WTC11 (cell line): ENCODE results near the gene BRMS1L.

Experiments used
- CREB1 ChIP-seq: sonication (generic); formaldehyde crosslinking; IDR thresholded peaks from 2 replicates; pipeline ENCODE4 v1.8.0; 2023; ENCODE audit warnings: mild to moderate bottlenecking, missing genetic modification reagents
- GABPB1 ChIP-seq: sonication (generic); formaldehyde crosslinking; IDR thresholded peaks from 2 replicates; pipeline ENCODE4 v1.8.1; 2023; ENCODE audit warnings: mild to moderate bottlenecking, missing genetic modification reagents
- NR1H2 ChIP-seq: sonication (generic); formaldehyde crosslinking; IDR thresholded peaks from 2 replicates; pipeline ENCODE4 v1.9.0; 2021; ENCODE audit warnings: mild to moderate bottlenecking, moderate library complexity, missing genetic modification reagents
- SMAD3 ChIP-seq: sonication (generic); formaldehyde crosslinking; IDR thresholded peaks from 2 replicates; pipeline ENCODE4 v1.8.0; 2022; ENCODE audit warnings: missing genetic modification reagents, mild to moderate bottlenecking, borderline replicate concordance
- TCF7 ChIP-seq: sonication (generic); formaldehyde crosslinking; IDR thresholded peaks from 2 replicates; pipeline ENCODE4 v1.8.0; 2022; ENCODE audit warnings: mild to moderate bottlenecking, low read depth, missing genetic modification reagents, moderate library complexity
- TEAD1 ChIP-seq: sonication (generic); formaldehyde crosslinking; IDR thresholded peaks from 2 replicates; pipeline ENCODE4 v1.8.0; 2022; ENCODE audit warnings: mild to moderate bottlenecking, missing genetic modification reagents
- ZBTB21 ChIP-seq: sonication (generic); formaldehyde crosslinking; IDR thresholded peaks from 2 replicates; pipeline ENCODE4 v1.8.1; 2023; ENCODE audit warnings: mild to moderate bottlenecking, missing genetic modification reagents, borderline replicate concordance
- ZNF121 ChIP-seq: sonication (generic); formaldehyde crosslinking; IDR thresholded peaks from 2 replicates; pipeline ENCODE4 v1.8.0; 2023; ENCODE audit warnings: missing genetic modification reagents
- ZNF138 ChIP-seq: sonication (generic); formaldehyde crosslinking; conservative IDR thresholded peaks from 2 replicates; pipeline ENCODE4 v1.8.1; 2022; ENCODE audit warnings: mild to moderate bottlenecking, moderate library complexity, missing genetic modification reagents
- TF ChIP-seq, protein P1 (sequence below): fragments of 200-600 bp; IDR thresholded peaks from 2 replicates; pipeline ENCODE4 v1.8.0; 2022; ENCODE audit warnings: antibody characterized with exemption
- TF ChIP-seq, protein P2 (sequence below): sonication (generic); formaldehyde crosslinking; IDR thresholded peaks from 2 replicates; pipeline ENCODE4 v1.8.1; 2022; ENCODE audit warnings: missing genetic modification reagents, borderline replicate concordance
- TF ChIP-seq, protein P3 (sequence below): sonication (generic); formaldehyde crosslinking; IDR thresholded peaks from 2 replicates; pipeline ENCODE4 v1.8.1; 2022; ENCODE audit warnings: mild to moderate bottlenecking, missing genetic modification reagents, moderate library complexity, borderline replicate concordance
- TF ChIP-seq, protein P4 (sequence below): sonication (generic); formaldehyde crosslinking; IDR thresholded peaks from 2 replicates; pipeline ENCODE4 v1.8.1; 2023; ENCODE audit warnings: mild to moderate bottlenecking, moderate library complexity, missing genetic modification reagents
- TF ChIP-seq, protein P5 (sequence below): sonication (generic); formaldehyde crosslinking; IDR thresholded peaks from 2 replicates; pipeline ENCODE4 v1.8.1; 2023; ENCODE audit warnings: mild to moderate bottlenecking, missing genetic modification reagents, moderate library complexity

DNA sequence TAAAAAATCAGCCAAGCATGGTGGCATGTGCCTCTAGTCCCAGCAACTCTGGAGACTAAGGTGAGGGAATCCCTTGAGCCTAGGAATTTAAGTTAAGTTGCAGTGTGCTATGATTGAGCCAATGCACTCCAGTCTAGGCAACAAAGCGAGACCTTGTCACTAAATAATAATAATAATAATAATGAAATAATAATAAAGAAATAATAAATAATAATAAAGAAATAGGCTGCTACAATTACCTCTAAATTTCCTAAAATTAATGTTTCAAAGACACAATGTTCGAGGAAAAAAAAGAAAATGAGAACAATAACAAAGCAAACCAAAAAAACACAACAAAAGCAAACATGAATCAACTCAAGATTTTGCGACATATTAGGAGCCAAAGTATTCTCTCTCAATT is 46.8 kb upstream of the BRMS1L start:
- TF ChIP-seq, protein P1, sequence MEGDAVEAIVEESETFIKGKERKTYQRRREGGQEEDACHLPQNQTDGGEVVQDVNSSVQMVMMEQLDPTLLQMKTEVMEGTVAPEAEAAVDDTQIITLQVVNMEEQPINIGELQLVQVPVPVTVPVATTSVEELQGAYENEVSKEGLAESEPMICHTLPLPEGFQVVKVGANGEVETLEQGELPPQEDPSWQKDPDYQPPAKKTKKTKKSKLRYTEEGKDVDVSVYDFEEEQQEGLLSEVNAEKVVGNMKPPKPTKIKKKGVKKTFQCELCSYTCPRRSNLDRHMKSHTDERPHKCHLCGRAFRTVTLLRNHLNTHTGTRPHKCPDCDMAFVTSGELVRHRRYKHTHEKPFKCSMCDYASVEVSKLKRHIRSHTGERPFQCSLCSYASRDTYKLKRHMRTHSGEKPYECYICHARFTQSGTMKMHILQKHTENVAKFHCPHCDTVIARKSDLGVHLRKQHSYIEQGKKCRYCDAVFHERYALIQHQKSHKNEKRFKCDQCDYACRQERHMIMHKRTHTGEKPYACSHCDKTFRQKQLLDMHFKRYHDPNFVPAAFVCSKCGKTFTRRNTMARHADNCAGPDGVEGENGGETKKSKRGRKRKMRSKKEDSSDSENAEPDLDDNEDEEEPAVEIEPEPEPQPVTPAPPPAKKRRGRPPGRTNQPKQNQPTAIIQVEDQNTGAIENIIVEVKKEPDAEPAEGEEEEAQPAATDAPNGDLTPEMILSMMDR = no peak
- TF ChIP-seq ZNF138 (CRISPR knock-in tag) (no peak), SMAD3 (CRISPR knock-in tag) (no peak), ZNF121 (no peak), ZBTB21 (no peak), NR1H2 (CRISPR knock-in tag) (no peak), CREB1 (CRISPR knock-in tag) (no peak), GABPB1 (CRISPR knock-in tag) (no peak), TCF7 (CRISPR knock-in tag) (no peak), TEAD1 (CRISPR knock-in tag) (no peak)
- TF ChIP-seq, protein P2, sequence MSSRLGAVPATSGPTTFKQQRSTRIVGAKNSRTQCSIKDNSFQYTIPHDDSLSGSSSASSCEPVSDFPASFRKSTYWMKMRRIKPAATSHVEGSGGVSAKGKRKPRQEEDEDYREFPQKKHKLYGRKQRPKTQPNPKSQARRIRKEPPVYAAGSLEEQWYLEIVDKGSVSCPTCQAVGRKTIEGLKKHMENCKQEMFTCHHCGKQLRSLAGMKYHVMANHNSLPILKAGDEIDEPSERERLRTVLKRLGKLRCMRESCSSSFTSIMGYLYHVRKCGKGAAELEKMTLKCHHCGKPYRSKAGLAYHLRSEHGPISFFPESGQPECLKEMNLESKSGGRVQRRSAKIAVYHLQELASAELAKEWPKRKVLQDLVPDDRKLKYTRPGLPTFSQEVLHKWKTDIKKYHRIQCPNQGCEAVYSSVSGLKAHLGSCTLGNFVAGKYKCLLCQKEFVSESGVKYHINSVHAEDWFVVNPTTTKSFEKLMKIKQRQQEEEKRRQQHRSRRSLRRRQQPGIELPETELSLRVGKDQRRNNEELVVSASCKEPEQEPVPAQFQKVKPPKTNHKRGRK (CRISPR knock-in tag) = no peak
- TF ChIP-seq, protein P3, sequence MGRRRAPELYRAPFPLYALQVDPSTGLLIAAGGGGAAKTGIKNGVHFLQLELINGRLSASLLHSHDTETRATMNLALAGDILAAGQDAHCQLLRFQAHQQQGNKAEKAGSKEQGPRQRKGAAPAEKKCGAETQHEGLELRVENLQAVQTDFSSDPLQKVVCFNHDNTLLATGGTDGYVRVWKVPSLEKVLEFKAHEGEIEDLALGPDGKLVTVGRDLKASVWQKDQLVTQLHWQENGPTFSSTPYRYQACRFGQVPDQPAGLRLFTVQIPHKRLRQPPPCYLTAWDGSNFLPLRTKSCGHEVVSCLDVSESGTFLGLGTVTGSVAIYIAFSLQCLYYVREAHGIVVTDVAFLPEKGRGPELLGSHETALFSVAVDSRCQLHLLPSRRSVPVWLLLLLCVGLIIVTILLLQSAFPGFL = no peak
- TF ChIP-seq, protein P4, sequence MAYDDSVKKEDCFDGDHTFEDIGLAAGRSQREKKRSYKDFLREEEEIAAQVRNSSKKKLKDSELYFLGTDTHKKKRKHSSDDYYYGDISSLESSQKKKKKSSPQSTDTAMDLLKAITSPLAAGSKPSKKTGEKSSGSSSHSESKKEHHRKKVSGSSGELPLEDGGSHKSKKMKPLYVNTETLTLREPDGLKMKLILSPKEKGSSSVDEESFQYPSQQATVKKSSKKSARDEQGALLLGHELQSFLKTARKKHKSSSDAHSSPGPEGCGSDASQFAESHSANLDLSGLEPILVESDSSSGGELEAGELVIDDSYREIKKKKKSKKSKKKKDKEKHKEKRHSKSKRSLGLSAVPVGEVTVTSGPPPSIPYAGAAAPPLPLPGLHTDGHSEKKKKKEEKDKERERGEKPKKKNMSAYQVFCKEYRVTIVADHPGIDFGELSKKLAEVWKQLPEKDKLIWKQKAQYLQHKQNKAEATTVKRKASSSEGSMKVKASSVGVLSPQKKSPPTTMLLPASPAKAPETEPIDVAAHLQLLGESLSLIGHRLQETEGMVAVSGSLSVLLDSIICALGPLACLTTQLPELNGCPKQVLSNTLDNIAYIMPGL (CRISPR knock-in tag) = no peak
- TF ChIP-seq, protein P5, sequence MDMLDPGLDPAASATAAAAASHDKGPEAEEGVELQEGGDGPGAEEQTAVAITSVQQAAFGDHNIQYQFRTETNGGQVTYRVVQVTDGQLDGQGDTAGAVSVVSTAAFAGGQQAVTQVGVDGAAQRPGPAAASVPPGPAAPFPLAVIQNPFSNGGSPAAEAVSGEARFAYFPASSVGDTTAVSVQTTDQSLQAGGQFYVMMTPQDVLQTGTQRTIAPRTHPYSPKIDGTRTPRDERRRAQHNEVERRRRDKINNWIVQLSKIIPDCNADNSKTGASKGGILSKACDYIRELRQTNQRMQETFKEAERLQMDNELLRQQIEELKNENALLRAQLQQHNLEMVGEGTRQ (CRISPR knock-in tag) = no peak
